GM12878 (cell line): ENCODE measurements around the gene ABCG1. TPM values are rescaled to one million over a fixed set of nuclear protein-coding genes. Genes with fewer than 3 reads are reported as not detected.

Experiments used
- ATAC-seq: fragments of 200-7000 bp; cut with Tn5 transposase; 3 replicates; pipeline ENCODE4 v1.9.1; 2020; ENCODE audit warnings: mild to moderate bottlenecking, moderate library complexity
- BruUV-seq: library from RNA; stranded (reverse); fragments of 400-500 nt; replicated peaks from 2 replicates; lab custom pipeline; 2021; lab: Mats Ljungman, UMichigan
- CTCF ChIA-PET: fragments of 300-600 bp; sonication (Branson Sonifier 250); formaldehyde crosslinking; extraction: SDS; loops from one replicate; lab custom pipeline; 2021; ENCODE audit warnings: inconsistent platforms; lab: Yijun Ruan, JAX
- POLR2A ChIA-PET: fragments of 350-600 bp; formaldehyde crosslinking; extraction: SDS; loops from one replicate; lab custom pipeline; 2021; ENCODE audit warnings: inconsistent platforms; lab: Charles Lee
- RAD21 ChIA-PET: fragments of 300-600 bp; sonication (Branson Sonifier 250); formaldehyde crosslinking; loops from one replicate; lab custom pipeline; 2023; ENCODE audit warnings: antibody characterized with exemption; ENCODE audit not compliant: unreplicated experiment; lab: Charles Lee
- SMC1A ChIA-PET: fragments of 300-600 bp; sonication (Branson Sonifier 250); formaldehyde crosslinking; loops from one replicate; lab custom pipeline; 2023; ENCODE audit not compliant: unreplicated experiment, uncharacterized antibody; lab: Charles Lee
- DNase-seq: peaks from one replicate; pipeline ENCODE4 v3.0.0-alpha.2; 2011; ENCODE audit warnings: low read depth, low spot score
- FAIRE-seq: peaks from 3 replicates; lab custom pipeline; 2011; peaks lifted over from hg19 to GRCh38; lab: Jason Lieb, UNC
- H2AFZ ChIP-seq: 2 replicates; pipeline ENCODE4 v1.6.0; 2011; ENCODE audit warnings: low read depth, low read length, control low read depth; ENCODE audit not compliant: control insufficient read depth
- H3K27ac ChIP-seq: 2 replicates; pipeline ENCODE4 v1.5.1; 2011; ENCODE audit warnings: control low read depth; ENCODE audit not compliant: control insufficient read depth, insufficient read depth
- H3K27me3 ChIP-seq, 2 experiments: replicated peaks in 1 of 2; 2 replicates each; pipeline versions ENCODE4 v1.6.0 to v1.6.1; 2011; ENCODE audit warnings: low read length in 1 of 2; ENCODE audit not compliant: control insufficient read depth in 2 of 2, insufficient read depth in 2 of 2
- H3K36me3 ChIP-seq, 2 experiments: 2 replicates each; pipeline ENCODE4 v1.5.1; 2011; ENCODE audit warnings: low read length in 1 of 2; ENCODE audit not compliant: control insufficient read depth in 2 of 2, insufficient read depth in 2 of 2
- H3K4me1 ChIP-seq: 2 replicates; pipeline ENCODE4 v1.6.1; 2011; ENCODE audit warnings: mild to moderate bottlenecking, low read length, moderate library complexity, mixed read lengths; ENCODE audit not compliant: control insufficient read depth, insufficient read depth
- H3K4me2 ChIP-seq: 2 replicates; pipeline ENCODE4 v1.6.0; 2011; ENCODE audit warnings: control low read depth; ENCODE audit not compliant: control insufficient read depth, insufficient read depth
- H3K4me3 ChIP-seq: fragments of 200-600 bp; sonication (generic); 2 replicates; pipeline ENCODE4 v1.5.1; 2016
- H3K79me2 ChIP-seq: 2 replicates; pipeline ENCODE4 v1.6.0; 2011; ENCODE audit warnings: low read length; ENCODE audit not compliant: control insufficient read depth, insufficient read depth
- H3K9ac ChIP-seq: 2 replicates; pipeline ENCODE4 v1.8.0; 2011; ENCODE audit warnings: low read length, control low read depth, mixed read lengths; ENCODE audit not compliant: control insufficient read depth, insufficient read depth
- H3K9me3 ChIP-seq: replicated peaks from 3 replicates; pipeline ENCODE4 v1.5.1; 2011; ENCODE audit warnings: mild to moderate bottlenecking, low read length; ENCODE audit not compliant: control insufficient read depth, insufficient read depth
- H4K20me1 ChIP-seq: 2 replicates; pipeline ENCODE4 v1.6.0; 2011; ENCODE audit not compliant: control insufficient read depth, insufficient read depth
- CBX3 ChIP-seq: fragments of 200-600 bp; sonication (generic); IDR thresholded peaks from 2 replicates; pipeline ENCODE4 v1.6.1; 2016; ENCODE audit warnings: low read depth, borderline replicate concordance
- RB1 ChIP-seq: fragments of 450-650 bp; formaldehyde crosslinking; IDR thresholded peaks from 2 replicates; pipeline ENCODE4 v1.6.1; 2017; ENCODE audit warnings: mild to moderate bottlenecking, borderline replicate concordance
- ZBTB11 ChIP-seq: fragments of 450-650 bp; formaldehyde crosslinking; IDR thresholded peaks from 2 replicates; pipeline ENCODE4 v1.5.0; 2022; ENCODE audit warnings: mild to moderate bottlenecking, missing genetic modification characterization
- ZNF274 ChIP-seq: IDR thresholded peaks from one replicate; pipeline ENCODE4 v1.8.0; 2011; ENCODE audit not compliant: insufficient read length, insufficient read depth
- WGBS: methylation state at CpG from one replicate; pipeline ENCODE4 v1.1.6; 2016; ENCODE audit warnings: low lambda C conversion rate; ENCODE audit not compliant: insufficient replicate concordance, insufficient coverage; ENCODE audit errors: missing lambda C conversion rate; 5-methylcytosine and 5-hydroxymethylcytosine counted together
- in situ Hi-C: fragments of 300-500 bp; cut with MboI; formaldehyde crosslinking; loops from 9 replicates; pipeline ENCODE4 v1.14.3; 2018; ENCODE audit warnings: mixed read lengths
- intact Hi-C: fragments of 100-400 bp; cut with micrococcal nuclease; formaldehyde crosslinking; loops from one replicate; pipeline ENCODE4 v1.14.2; 2022; ENCODE audit not compliant: unreplicated experiment
- polyA plus RNA-seq, 11 experiments: library from polyadenylated mRNA; depleted of rRNA in 4 of 11; unstranded in 6 of 11; stranded (reverse) in 5 of 11; fragments of >200 nt; fragmentation: Nextera tagmentation in 4 of 11; fragmentation: Illumina TruSeq in 1 of 11; extraction: Ambion mirVana in 4 of 11; extraction: Trizol in 1 of 11; gene quantifications; 1 replicate in 1 of 11; 2 replicates in 10 of 11; pipeline versions ENCODE4 v1.2.1 to v1.2.3, GENCODE V29; 2011 to 2016; ENCODE audit warnings: inconsistent platforms in 2 of 11, missing spikeins in 2 of 11, low read depth in 1 of 11
- total RNA-seq, 4 experiments: library from RNA; depleted of rRNA in 3 of 4; stranded (reverse); fragments of >200 nt in 3 of 4; fragmentation: Illumina TruSeq in 1 of 4; extraction: Trizol in 1 of 4; gene quantifications; 2 replicates each; pipeline versions ENCODE4 v1.2.1 to v1.2.3, GENCODE V29; 2013 to 2021

ABCG1 gene
- total and polyA plus RNA-seq, 10 of the 15 experiments (the other 5 are each of a cell fraction or from before 2014, with no cell fraction given) = 0.59 to 19.3 (median 5.7) TPM

GRCh38 chr21:42216726-42217572 is 2.0 kb upstream of the ABCG1 start:
- ChIA-PET POLR2A (interaction anchor here (0.6 kb wide), 1 partner anchor 224 kb away, joined by 5 read pairs; no protein-coding TSS in a partner anchor), SMC1A (interaction anchor here (1.0 kb wide), 1 partner anchor 42 kb away, joined by 3 read pairs; no protein-coding TSS in a partner anchor), RAD21 (interaction anchor here (0.9 to 1.2 kb wide), 2 partner anchors 37 to 42 kb away, joined by 3 to 4 read pairs; no protein-coding TSS in a partner anchor), CTCF (interaction anchor here (1.0 to 1.2 kb wide), 2 partner anchors 28 to 37 kb away, joined by 3 read pairs; no protein-coding TSS in a partner anchor)
- Histone ChIP-seq H3K9me3 (peaks cover 3% of the 10 kb centered on the region; the same call in 2 of the 3 replicates), H3K4me2 (no peak overlapping the region), H3K27me3 (peaks cover 0 to 4% of the 10 kb centered on the region in 2 experiments; a peak in 1 of 4 replicates), H3K9ac (no peak overlapping the region), H3K4me3 (no peak overlapping the region), H4K20me1 (no peaks in the 10 kb centered on the region), H2AFZ (no peak overlapping the region), H3K36me3 (no peaks in the 10 kb centered on the region), H3K4me1 (peaks cover 9% of the 10 kb centered on the region; the same call in 1 of the 2 replicates), H3K79me2 (no peaks in the 10 kb centered on the region), H3K27ac (no peak overlapping the region)
- no peak for FAIRE-seq
- no peak for ATAC-seq
- in situ Hi-C loops (loop anchor here (25.0 kb wide), 1 partner anchor 1470 kb away; no protein-coding TSS in a partner anchor), intact Hi-C loops (no loop called here)
- no peak for DNase-seq
- 74% methylated on average over 14 of the region's 17 CpGs for WGBS
- TF ChIP-seq RB1 (no peak), ZNF274 (no peak), ZBTB11 (CRISPR knock-in tag) (no peak), CBX3 (no peak)
- no TSS peak for BruUV-seq
